Fibroblast of skin of back (primary cell): ENCODE data around the gene LPAR6.

ENCODE experiments used
- DNase-seq: peaks from one replicate; pipeline ENCODE4 v3.0.0-alpha.2; 2013

The LPAR6 gene

DNA sequence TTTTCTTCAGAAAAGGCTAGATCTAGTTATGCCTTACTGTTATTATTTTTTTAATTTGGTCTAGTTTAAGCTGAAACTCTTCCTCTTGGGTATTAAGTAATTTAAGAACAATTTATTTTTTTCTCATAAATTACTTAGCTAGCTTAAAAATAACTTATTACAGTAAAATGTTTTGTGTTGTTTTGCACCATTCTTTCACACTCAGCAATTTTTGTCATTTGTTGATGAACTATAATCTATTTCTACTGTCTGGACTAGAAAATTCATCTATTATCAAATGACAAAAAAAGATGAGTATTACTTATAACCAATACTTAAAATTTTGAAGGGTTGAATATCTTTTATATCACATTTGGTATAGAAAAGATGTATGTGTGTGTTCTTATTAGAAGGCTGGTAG, 1.6 kb upstream of the LPAR6 start:
- no peak for DNase-seq

DNA sequence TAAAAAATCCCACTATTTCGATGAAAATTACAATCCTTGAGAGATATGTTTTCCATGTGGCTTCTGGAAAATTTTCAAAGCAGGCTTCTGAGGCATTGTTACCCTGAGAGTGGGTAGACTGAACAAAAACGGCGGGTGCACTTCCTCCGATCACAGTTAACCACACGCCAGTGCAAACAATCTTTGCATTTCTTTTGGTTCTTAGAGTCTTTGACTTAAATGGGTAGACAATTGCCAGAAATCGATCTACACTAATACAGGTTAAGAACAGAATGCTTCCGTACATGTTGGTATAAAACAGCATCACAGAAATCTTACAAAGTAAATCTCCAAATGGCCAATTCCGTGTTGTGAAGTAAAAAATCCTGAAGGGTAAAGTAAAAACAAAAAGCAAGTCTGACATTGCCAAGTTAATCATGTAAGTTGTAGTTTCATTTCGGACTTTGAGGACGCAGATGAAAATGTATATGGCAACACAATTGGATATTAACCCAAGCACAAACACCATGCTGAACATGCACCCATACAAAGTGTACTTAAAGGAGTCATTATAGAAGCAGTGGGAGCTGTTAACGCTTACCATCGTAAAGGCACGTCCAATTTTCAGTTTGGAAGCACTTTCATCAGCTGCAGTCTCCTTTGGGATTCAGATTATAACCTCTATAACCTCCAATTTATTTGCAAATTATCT, 927 bp downstream of the LPAR6 start:
- peak; percentile 13 for DNase-seq

GRCh38 chr13:48411147-48411794, 1.6 kb downstream of the LPAR6 start:
- no peak for DNase-seq

DNA sequence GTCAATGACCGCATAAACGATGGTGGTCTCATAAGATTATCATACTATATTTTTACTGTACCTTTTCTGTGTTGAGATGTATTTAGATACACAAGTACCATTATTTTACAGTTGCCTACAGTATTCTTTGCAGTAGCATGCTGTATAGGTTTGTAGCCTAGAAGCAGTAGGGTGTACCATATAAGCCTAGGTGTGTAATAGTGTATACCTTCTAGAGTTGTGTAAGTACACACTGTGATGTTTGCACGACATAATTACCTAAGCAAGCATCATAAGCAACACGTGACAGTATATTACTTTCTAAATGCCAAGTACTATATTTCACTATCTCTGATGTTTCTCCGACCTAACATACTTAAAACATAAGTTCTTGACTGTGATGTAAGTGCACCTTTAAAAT, 2.7 kb downstream of the LPAR6 start:
- no peak for DNase-seq

DNA sequence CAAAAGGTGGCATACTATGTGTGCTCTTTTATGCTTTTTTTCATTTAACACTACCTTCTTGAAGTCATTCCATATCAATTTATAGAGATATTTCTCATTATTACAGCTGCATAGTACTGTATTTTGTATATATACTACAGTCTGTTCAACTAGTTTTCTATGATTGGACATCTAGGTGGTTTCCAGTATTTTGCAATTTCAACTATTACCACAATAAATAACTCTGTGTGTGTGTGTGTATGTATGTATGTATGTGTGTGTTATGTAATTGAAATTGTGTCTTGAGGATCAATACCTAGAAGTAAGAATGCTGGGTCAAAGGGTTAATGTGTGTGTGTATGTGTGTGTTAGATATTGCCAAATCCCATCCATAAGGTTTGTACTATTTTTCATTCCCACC, 7.0 kb downstream of the LPAR6 start:
- DNase-seq: no peak

GRCh38 chr13:48404952-48405351, 8.0 kb downstream of the LPAR6 start:
- DNase-seq: peak; percentile 22

DNA sequence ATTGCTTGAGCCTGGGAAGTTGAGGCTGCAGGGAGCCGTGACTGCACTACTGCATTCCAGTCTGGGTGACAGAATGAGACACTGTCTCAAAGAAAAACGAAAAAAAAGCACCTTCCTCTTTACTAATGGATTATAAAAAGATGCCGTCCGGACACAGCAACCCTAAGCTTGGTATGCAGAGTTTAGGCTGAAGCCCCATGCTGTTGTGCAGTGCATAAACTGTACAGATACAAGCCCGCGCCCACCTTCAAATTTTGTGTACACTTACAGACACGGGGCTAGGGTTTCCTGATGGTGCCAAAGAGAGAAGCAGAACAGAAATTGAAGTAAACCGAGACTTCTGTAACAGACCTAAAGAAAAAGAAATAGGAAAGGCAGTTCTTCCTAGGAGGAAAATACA, 9.0 kb downstream of the LPAR6 start:
- DNase-seq: no peak

- no peak for DNase-seq
These were observed 9.7 kb downstream of the LPAR6 start for GRCh38 chr13:48403151-48403631.

DNA sequence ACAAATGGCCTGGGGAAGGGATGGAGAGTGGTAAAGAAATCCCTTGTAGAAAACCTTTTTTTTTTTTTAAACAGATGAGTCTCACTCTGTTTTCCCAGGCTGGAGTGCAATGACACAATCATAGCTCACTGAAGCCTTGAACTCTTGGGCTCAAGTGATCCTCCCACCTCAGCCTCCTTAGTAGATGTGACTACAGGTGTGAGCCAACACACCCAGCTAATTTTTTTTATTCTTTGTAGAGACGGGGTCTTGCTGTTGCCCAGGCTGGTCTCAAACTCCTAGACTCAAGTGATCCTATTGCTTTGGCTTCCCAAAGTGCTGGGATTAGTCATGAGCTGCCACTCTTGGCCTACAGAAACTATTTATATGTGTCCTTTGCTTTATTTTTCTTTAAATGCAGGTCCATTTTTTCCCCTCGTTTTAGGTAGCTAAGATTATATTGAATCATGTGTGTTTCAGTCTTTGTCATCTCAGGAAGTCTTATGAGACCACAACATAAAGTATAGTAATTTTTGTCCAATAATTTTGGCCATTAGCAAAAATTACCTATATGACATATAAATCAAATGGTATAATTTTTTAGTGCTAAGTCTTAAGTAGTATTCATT, 10.5 kb downstream of the LPAR6 start:
- no peak for DNase-seq

- no peak for DNase-seq
These were observed 11.4 kb downstream of the LPAR6 start for GRCh38 chr13:48401480-48401879.

DNA sequence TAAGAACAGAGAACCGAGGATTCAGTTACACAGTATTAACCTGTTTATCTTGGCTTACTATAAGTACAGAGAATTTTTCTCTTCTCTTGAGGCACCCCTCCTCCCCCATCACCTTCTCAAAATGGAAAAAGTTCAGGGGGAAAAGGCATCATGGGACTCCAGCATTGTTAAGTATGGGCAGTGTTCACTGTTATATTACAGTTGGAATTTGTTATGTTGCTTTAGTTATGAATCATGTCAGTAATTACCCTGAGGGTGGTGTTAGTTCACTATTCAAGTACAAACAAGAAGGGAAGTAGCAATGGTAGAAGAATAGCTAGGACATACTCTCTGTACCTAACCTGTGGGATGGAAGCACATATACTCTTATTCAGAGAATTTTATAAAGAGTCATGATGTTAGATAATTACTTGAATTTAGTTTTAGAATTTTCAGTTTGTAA, 12.0 kb downstream of the LPAR6 start:
- DNase-seq: peak; percentile 81

DNA sequence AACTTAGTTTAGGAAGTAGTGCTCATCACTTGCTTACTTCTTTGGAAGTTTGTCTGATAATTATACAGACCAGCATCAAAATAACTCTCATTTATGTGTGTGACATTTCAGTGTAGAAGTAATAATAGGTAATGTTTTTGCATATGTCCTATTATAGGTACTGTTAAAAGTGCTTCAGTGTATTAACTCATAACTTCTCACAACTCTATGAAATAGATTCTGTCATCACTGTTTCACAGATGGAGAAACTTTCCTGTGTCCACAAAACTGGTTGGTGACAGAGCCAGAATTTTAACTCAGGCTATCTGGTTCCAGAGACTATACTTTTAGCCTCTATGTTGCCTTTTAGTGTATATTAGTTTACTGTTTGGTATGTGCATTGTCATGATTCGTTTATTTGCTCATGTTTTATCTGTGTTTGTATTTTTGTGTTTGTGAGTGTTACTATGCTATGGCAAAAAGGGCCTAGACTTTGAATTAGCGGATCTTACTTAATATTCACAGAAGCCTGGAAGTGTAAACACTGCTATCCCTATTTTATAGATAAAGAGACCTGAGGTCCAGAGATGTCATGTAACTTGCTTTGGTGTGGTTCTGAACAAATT, 12.7 kb downstream of the LPAR6 start:
- no peak for DNase-seq

DNA sequence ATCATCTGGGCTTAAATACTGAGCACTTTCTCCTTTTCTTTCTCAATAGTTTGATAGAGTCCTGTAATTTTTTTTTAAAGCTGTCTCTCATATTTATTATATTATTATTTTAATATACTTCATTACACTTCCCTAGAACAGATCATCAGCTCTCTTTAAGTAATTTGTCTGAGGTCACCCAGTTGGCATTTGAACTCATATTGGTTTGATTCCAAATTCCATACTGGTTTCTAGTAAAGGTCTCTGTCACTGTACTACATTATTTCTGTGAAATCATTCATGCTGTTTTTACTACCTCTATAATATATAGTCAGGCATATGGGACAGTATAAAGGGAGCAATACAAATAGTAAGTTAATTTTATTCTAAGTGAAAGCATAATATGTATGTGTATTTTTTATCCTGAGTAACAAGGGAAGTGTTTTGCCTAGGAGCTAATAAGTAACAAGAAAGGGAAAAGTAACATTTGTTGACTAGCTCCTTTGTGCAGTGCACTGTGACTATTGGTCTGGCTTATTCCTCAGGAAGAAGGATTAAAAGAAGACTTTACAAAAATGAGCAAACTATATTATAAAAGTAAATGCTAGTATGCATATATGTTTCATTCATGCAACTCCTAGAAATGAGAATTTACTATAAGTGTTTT, 14.3 kb downstream of the LPAR6 start:
- peak; percentile 42 for DNase-seq

- DNase-seq: no peak
These were observed 15.2 kb downstream of the LPAR6 start for GRCh38 chr13:48397744-48398143.

DNA sequence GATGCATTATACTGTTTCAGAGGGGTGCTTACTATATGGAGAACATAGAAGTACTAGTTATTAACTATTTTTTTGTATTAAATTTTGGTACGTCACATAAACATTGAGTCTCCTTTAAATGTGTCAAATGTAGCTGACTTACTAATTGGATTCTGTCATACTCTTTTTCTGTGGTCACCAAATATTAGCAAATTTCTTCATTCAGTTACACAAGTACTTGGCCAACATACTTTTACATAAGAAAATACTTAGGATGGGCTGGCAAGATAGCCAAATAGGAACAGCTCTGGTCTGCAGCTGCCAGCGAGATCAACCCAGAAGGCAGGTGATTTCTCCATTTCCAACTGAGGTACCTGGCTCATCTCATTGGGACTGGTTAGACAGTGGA, 19.2 kb downstream of the LPAR6 start:
- DNase-seq: no peak

- DNase-seq: no peak
These were observed 19.7 kb downstream of the LPAR6 start for GRCh38 chr13:48393030-48393697.

- DNase-seq: no peak
These were observed 21.7 kb downstream of the LPAR6 start for GRCh38 chr13:48391257-48391656.

- no peak for DNase-seq
These were observed 26.1 kb downstream of the LPAR6 start for GRCh38 chr13:48386816-48387215.

- no peak for DNase-seq
These were observed 29.5 kb downstream of the LPAR6 start for GRCh38 chr13:48383384-48383783.

DNA sequence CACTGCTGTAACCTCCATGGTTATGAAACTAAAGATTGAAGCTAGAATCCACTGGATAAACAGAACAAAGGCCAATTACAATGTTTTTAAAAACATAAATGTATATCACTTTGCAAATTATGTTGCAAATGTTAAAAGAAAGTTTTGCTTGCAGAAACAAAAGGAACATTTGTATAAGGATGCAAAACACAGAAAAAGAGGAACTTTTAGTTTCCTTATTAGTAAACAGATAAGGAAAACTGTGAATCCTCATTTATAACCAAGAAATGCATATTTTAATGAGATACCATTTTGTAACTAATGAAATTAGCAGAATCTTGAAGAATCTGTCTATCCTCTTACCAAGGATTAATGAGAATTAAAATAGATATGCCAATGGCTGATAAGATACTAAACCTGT, 32.3 kb downstream of the LPAR6 start:
- no peak for DNase-seq

DNA sequence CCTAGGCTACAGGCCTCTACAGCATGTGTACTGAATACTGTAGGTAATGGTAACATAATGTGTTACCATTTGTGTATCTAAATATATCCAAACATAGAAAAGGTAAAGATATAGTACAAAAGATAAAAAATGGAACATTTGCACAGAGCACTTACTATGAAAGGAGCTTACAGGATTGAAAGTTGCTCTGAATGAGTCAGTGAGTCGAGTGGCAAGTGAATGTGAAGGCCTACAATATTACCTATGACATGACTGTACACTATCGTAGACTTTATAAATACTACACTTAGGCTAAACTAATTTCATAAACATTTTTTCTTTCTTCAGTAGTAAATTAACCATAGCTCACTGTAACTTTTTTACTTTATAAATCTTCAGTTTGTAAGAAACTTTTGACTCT, 35.1 kb downstream of the LPAR6 start:
- no peak for DNase-seq

DNA sequence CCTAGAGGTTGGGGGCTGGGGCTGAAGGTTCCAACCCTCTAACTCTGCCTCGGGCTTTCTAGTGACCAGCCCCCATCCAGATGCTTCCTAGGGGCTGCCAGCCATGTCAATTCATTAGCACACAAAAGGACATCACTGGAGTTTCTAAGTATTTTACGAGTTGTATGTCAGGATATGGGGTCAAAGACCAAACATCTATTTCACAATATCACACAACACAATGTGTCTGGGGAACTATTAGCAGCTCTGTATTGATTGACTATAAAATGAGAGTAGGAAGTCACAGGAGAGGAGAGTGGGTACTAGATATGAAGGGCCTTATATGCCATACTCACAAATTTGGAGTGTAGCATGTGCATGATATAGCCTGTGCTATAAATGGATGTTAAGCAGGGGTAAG, 42.1 kb downstream of the LPAR6 start:
- no peak for DNase-seq

DNA sequence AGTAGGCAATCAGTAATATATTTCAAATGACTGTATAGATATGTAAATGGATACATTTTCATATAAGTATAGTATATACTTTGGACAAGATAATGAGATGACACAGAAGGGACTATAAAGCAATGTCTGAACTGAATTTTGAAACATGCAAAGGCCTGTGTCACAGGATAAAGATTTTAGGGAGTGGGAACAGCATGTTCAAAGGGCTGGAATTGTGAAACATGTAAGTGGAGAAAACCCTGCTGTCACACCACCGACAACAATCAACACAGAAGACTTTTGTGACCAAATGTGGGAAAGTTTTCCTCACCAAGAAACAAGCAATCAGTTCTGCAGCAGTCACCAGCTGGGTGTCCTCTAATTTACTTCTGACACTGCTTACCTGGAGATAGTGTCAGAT, 42.9 kb downstream of the LPAR6 start:
- no peak for DNase-seq
